ENCODE results near the gene CD74.

Gene CD74

GRCh38 chr5:150391064-150391834, 21.5 kb downstream of the CD74 start:
- Histone ChIP-seq H3K4me1 (ENCODE audit: low read depth, poor library complexity, severe bottlenecking) (peaks cover 20% of the 10 kb centered on the region), H3K36me3 (ENCODE audit: insufficient read depth) (no peaks in the 10 kb centered on the region), H2AFZ (ENCODE audit: low read depth) (no peak overlapping the region), H3K79me2 (ENCODE audit: insufficient read depth, low read depth) (no peaks in the 10 kb centered on the region), H3K4me3 (IDR thresholded peaks at IDR 0.05; ENCODE audit: insufficient read depth, low read depth, low read length) (no peak overlapping the region), H3K9ac (no peak overlapping the region), H3K4me2 (no peak overlapping the region), H3K27ac (no peak overlapping the region), H4K20me1 (ENCODE audit: insufficient read depth) (no peaks in the 10 kb centered on the region), H3K27me3 (ENCODE audit: insufficient read depth, low read depth) (no peaks in the 10 kb centered on the region)
- TF ChIP-seq CTCF (conservative IDR thresholded peaks at IDR 0.05; ENCODE audit: low read depth, low read length), result no peak

GRCh38 chr5:150389531-150390266, 23.0 kb downstream of the CD74 start:
- Histone ChIP-seq H3K36me3 (ENCODE audit: insufficient read depth) (no peaks in the 10 kb centered on the region), H3K4me3 (IDR thresholded peaks at IDR 0.05; ENCODE audit: insufficient read depth, low read depth, low read length) (no peak overlapping the region)

GRCh38 chr5:150386024-150386855, 26.5 kb downstream of the CD74 start:
- Histone ChIP-seq H3K4me3 (IDR thresholded peaks at IDR 0.05; ENCODE audit: insufficient read depth, low read depth, low read length) (no peak overlapping the region), H3K27ac (no peak overlapping the region), H2AFZ (ENCODE audit: low read depth) (no peak overlapping the region), H3K9ac (no peak overlapping the region), H3K4me1 (ENCODE audit: low read depth, poor library complexity, severe bottlenecking) (no peaks in the 10 kb centered on the region), H3K36me3 (ENCODE audit: insufficient read depth) (no peaks in the 10 kb centered on the region), H3K79me2 (ENCODE audit: insufficient read depth, low read depth) (no peaks in the 10 kb centered on the region), H3K4me2 (no peak overlapping the region), H4K20me1 (ENCODE audit: insufficient read depth) (no peaks in the 10 kb centered on the region), H3K27me3 (ENCODE audit: insufficient read depth, low read depth) (no peaks in the 10 kb centered on the region)
- TF ChIP-seq CTCF (conservative IDR thresholded peaks at IDR 0.05; ENCODE audit: low read depth, low read length), result no peak

More at GRCh38 chr5:150389531-150390266, 23.0 kb downstream of the CD74 start:
- no peaks in the 10 kb centered on the region for H3K79me2 ChIP-seq (ENCODE audit: insufficient read depth, low read depth)
- H3K27me3 ChIP-seq (ENCODE audit: insufficient read depth, low read depth), result no peaks in the 10 kb centered on the region
- no peak overlapping the region for H3K27ac ChIP-seq
- no peak overlapping the region for H3K4me2 ChIP-seq
- H3K4me1 ChIP-seq (ENCODE audit: low read depth, poor library complexity, severe bottlenecking), result peaks cover 20% of the 10 kb centered on the region
- no peak overlapping the region for H3K9ac ChIP-seq
- no peaks in the 10 kb centered on the region for H4K20me1 ChIP-seq (ENCODE audit: insufficient read depth)
- H2AFZ ChIP-seq (ENCODE audit: low read depth), result no peak overlapping the region
- no peak for TF ChIP-seq CTCF (conservative IDR thresholded peaks at IDR 0.05; ENCODE audit: low read depth, low read length)

- no peak overlapping the region for H3K9ac ChIP-seq
- H3K27me3 ChIP-seq (ENCODE audit: insufficient read depth, low read depth), result no peaks in the 10 kb centered on the region
- no peak overlapping the region for H3K4me2 ChIP-seq
- H3K79me2 ChIP-seq (ENCODE audit: insufficient read depth, low read depth), result no peaks in the 10 kb centered on the region
- no peaks in the 10 kb centered on the region for H3K36me3 ChIP-seq (ENCODE audit: insufficient read depth)
- no peak overlapping the region for H3K27ac ChIP-seq
- no peaks in the 10 kb centered on the region for H3K4me1 ChIP-seq (ENCODE audit: low read depth, poor library complexity, severe bottlenecking)
- H2AFZ ChIP-seq (ENCODE audit: low read depth), result no peak overlapping the region
- no peak overlapping the region for H3K4me3 ChIP-seq (IDR thresholded peaks at IDR 0.05; ENCODE audit: insufficient read depth, low read depth, low read length)
- TF ChIP-seq CTCF (conservative IDR thresholded peaks at IDR 0.05; ENCODE audit: low read depth, low read length), result no peak
- H4K20me1 ChIP-seq (ENCODE audit: insufficient read depth), result no peaks in the 10 kb centered on the region
These were observed 28.0 kb downstream of the CD74 start for GRCh38 chr5:150384701-150385100.

Measured in KMS-11 (cell line).